HEK293T (cell line): ENCODE measurements around the gene CASKIN2.
"Not testable (repeated sequence)": the region's sequence is repeated elsewhere in the genome, so short reads cannot be mapped to it uniquely, and the experiment has no call there.

ENCODE experiments used
- CTCF ChIA-PET: fragments of 350-600 bp; formaldehyde crosslinking; extraction: SDS; loops from one replicate; lab custom pipeline; 2021; ENCODE audit warnings: antibody characterized with exemption, inconsistent platforms; lab: Yijun Ruan, JAX
- POLR2A ChIA-PET: fragments of 350-600 bp; formaldehyde crosslinking; extraction: SDS; loops from one replicate; lab custom pipeline; 2020; ENCODE audit warnings: antibody characterized with exemption, inconsistent platforms; lab: Yijun Ruan, JAX
- DNase-seq: peaks from one replicate; pipeline ENCODE4 v3.0.0; 2012; ENCODE audit warnings: mixed read lengths; ENCODE audit errors: extremely low spot score
- ARNT ChIP-seq: fragments of 450-650 bp; IDR thresholded peaks from 2 replicates; pipeline ENCODE4 v1.6.1; 2017; ENCODE audit warnings: mild to moderate bottlenecking
- BHLHE40 ChIP-seq: fragments of 450-650 bp; IDR thresholded peaks from 2 replicates; pipeline ENCODE4 v1.6.1; 2016; ENCODE audit warnings: mild to moderate bottlenecking, moderate library complexity, borderline replicate concordance
- CTBP1 ChIP-seq: fragments of 450-650 bp; IDR thresholded peaks from 2 replicates; pipeline ENCODE4 v1.6.1; 2016; ENCODE audit warnings: borderline replicate concordance
- ELF4 ChIP-seq: fragments of 450-650 bp; IDR thresholded peaks from 2 replicates; pipeline ENCODE4 v1.6.1; 2017; ENCODE audit warnings: antibody characterized with exemption
- FOXA1 ChIP-seq: fragments of 450-650 bp; IDR thresholded peaks from 2 replicates; pipeline ENCODE4 v1.6.1; 2016; ENCODE audit warnings: mild to moderate bottlenecking
- FOXK2 ChIP-seq: fragments of 450-650 bp; IDR thresholded peaks from 2 replicates; pipeline ENCODE4 v1.6.1; 2016; ENCODE audit warnings: mild to moderate bottlenecking
- FOXM1 ChIP-seq: fragments of 450-650 bp; IDR thresholded peaks from 2 replicates; pipeline ENCODE4 v1.6.1; 2017; ENCODE audit warnings: mild to moderate bottlenecking, borderline replicate concordance
- HDGF ChIP-seq: fragments of 450-650 bp; IDR thresholded peaks from 2 replicates; pipeline ENCODE4 v1.6.1; 2017; ENCODE audit warnings: antibody characterized with exemption, borderline replicate concordance
- L3MBTL2 ChIP-seq: fragments of 450-650 bp; conservative IDR thresholded peaks from 2 replicates; pipeline ENCODE4 v1.6.1; 2016; ENCODE audit warnings: mild to moderate bottlenecking
- LEF1 ChIP-seq: fragments of 450-650 bp; IDR thresholded peaks from 2 replicates; pipeline ENCODE4 v1.6.1; 2017; ENCODE audit warnings: mild to moderate bottlenecking, borderline replicate concordance
- NFRKB ChIP-seq: fragments of 450-650 bp; IDR thresholded peaks from 2 replicates; pipeline ENCODE4 v1.6.1; 2016; ENCODE audit warnings: mild to moderate bottlenecking, moderate library complexity
- PKNOX1 ChIP-seq: fragments of 450-650 bp; IDR thresholded peaks from 2 replicates; pipeline ENCODE4 v1.6.1; 2016
- SP1 ChIP-seq: fragments of 450-650 bp; IDR thresholded peaks from 2 replicates; pipeline ENCODE4 v1.6.1; 2017
- SUZ12 ChIP-seq: fragments of 450-650 bp; IDR thresholded peaks from 2 replicates; pipeline ENCODE4 v1.6.1; 2016; ENCODE audit warnings: mild to moderate bottlenecking
- TARDBP ChIP-seq: fragments of 450-650 bp; IDR thresholded peaks from 2 replicates; pipeline ENCODE4 v1.6.1; 2016
- ZNF384 ChIP-seq: fragments of 450-650 bp; IDR thresholded peaks from 2 replicates; pipeline ENCODE4 v1.6.1; 2016

Gene CASKIN2

DNA sequence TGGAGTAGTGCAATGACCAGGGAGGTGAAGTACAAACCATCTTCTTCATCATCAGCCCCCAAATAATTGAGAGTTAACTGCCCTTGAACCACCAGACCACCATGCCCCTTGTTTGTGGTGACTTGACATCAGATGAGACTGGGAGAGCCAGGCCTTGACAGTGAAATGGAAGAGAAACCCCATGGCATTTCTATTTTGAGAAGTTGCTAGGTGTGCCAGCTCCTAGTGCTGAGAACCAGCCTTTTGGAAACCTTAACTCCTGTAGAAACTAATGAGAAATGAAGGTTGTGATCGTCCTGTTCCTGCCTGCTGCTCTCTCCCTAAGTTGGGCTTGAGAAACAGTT lies 56.1 kb downstream of the CASKIN2 start:
- POLR2A ChIA-PET, result interaction anchor here (1.1 to 3.5 kb wide), 3 partner anchors 12 to 189 kb away, joined by 3 to 25 read pairs (median 3); no protein-coding TSS in a partner anchor
- CTCF ChIA-PET, result no interaction called here
- DNase-seq, result no peak
- TF ChIP-seq HDGF, result no peak
- no peak for TF ChIP-seq FOXM1
- TF ChIP-seq SP1, result no peak

- TF ChIP-seq SUZ12 (no peak), TARDBP (no peak), HDGF (no peak), FOXA1 (no peak), L3MBTL2 (peak; percentile 92), FOXM1 (no peak), ARNT (no peak)
- ChIA-PET POLR2A (interaction anchor here (0.8 to 3.5 kb wide), 20 partner anchors 10 to 195 kb away, joined by 3 to 25 read pairs (median 8); partner anchors contain the start of genes GGA3, MIF4GD, MRPS7 and SLC25A19), CTCF (interaction anchor here (0.7 kb wide), 1 partner anchor 32 kb away, joined by 6 read pairs; no protein-coding TSS in a partner anchor)
- DNase-seq, result peak; percentile 50
Measured at GRCh38 chr17:75457047-75457654, 58.2 kb downstream of the CASKIN2 start.

- DNase-seq, result peak; percentile 96
- CTCF ChIA-PET, result interaction anchor here (0.6 to 1.2 kb wide), 3 partner anchors 49 to 60 kb away, joined by 3 read pairs; partner anchors contain the start of gene TSEN54
- POLR2A ChIA-PET, result interaction anchor here (0.7 to 3.5 kb wide), 37 partner anchors 8 to 604 kb away, joined by 3 to 25 read pairs (median 5); partner anchors contain the start of genes GGA3, MIF4GD, MRPS7 and NUP85
- no peak for TF ChIP-seq BHLHE40
- TF ChIP-seq LEF1, result no peak
- TF ChIP-seq SUZ12, result no peak
- TF ChIP-seq FOXK2, result no peak
- TF ChIP-seq CTBP1, result no peak
- TF ChIP-seq TARDBP, result no peak
- no peak for TF ChIP-seq SP1
- TF ChIP-seq FOXM1, result peak; percentile 67; the same call in 1 of the 2 replicates
- TF ChIP-seq ELF4, result peak; percentile 99
- TF ChIP-seq NFRKB, result peak; percentile 69
Measured at GRCh38 chr17:75456417-75457046, 58.8 kb downstream of the CASKIN2 start, which contains the start of gene TMEM94. Gene TMEM94, plus strand, starts transcription at chr17:75456635. Its CDS starts 15,271 bp downstream, at chr17:75471906.

- ChIA-PET CTCF (interaction anchor here (0.6 to 1.2 kb wide), 3 partner anchors 48 to 60 kb away, joined by 3 read pairs; partner anchors contain the start of gene TSEN54), POLR2A (interaction anchor here (0.7 to 3.5 kb wide), 36 partner anchors 8 to 603 kb away, joined by 3 to 25 read pairs (median 5); partner anchors contain the start of genes GGA3, MIF4GD, MRPS7 and NUP85)
- no peak for DNase-seq
- TF ChIP-seq PKNOX1 (no peak), SUZ12 (no peak), L3MBTL2 (no peak), TARDBP (no peak), FOXM1 (no peak), FOXK2 (no peak), SP1 (no peak), HDGF (no peak), ELF4 (no peak), FOXA1 (no peak), ARNT (no peak), LEF1 (no peak), BHLHE40 (no peak), ZNF384 (no peak)
Measured at GRCh38 chr17:75456039-75456416, 59.3 kb downstream of the CASKIN2 start.

GRCh38 chr17:75454672-75455071 lies 60.7 kb downstream of the CASKIN2 start:
- POLR2A ChIA-PET, DNase-seq: not testable (repeated sequence)
- CTCF ChIA-PET, result interaction anchor here (0.6 kb wide), 1 partner anchor 29 kb away, joined by 3 read pairs; no protein-coding TSS in a partner anchor

DNA sequence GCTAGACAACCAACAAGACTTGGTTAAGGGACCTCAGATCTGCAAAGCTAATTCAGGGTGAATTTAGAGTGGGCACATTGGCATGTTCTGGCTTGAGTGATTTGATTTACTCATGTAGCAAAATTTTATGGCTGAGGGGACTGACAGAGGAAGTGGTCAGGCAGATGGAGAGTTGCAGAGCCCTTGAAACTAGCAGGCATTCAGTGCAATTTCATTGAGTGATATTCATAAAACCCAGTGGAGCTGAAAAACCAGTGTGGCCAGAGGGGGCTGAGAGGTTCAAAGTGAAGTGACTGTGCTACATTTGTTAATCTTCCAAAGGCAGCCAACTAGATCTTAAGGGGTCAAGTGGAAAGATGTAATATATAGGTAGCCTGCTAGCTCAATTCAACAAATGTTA lies 61.1 kb downstream of the CASKIN2 start:
- no peak for DNase-seq
- TF ChIP-seq SUZ12, result no peak
- ChIA-PET POLR2A (interaction anchor here (1.6 kb wide), 1 partner anchor 15 kb away, joined by 3 read pairs; no protein-coding TSS in a partner anchor), CTCF (interaction anchor here (0.6 to 1.1 kb wide), 2 partner anchors 26 to 28 kb away, joined by 3 to 4 read pairs; no protein-coding TSS in a partner anchor)

DNA sequence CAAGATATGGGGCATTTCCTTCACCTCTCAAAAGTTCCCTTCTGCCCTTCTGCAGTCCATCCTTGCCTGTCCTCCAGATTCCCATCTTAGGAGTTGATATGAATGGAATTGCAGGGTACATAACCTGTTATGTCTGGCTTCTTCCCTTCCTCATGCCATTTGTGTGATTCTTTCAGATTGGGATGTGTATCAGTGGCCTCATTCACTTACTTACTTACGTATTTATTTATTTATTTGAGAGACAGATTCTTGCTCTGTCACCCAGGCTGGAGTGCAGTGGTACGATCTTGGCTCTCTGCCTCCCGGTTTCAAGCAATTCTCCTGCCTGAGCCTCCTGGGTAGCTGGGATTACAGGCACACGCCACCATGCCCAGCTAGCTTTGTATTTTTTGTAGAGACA lies 65.1 kb downstream of the CASKIN2 start:
- no peak for DNase-seq
- ChIA-PET CTCF (no interaction called here), POLR2A (no interaction called here)

More for the DNA sequence above, 65.1 kb downstream of the CASKIN2 start:
- TF ChIP-seq FOXA1 (no peak), FOXK2 (no peak), FOXM1 (no peak), ZNF384 (no peak), NFRKB (no peak), TARDBP (no peak), HDGF (no peak), ELF4 (no peak), ARNT (no peak), CTBP1 (no peak), BHLHE40 (no peak)
